ENCODE measurements around the gene ACTN4. TPM values are rescaled to one million over a fixed set of nuclear protein-coding genes. Genes with fewer than 3 reads are reported as not detected.
A peak's percentile ranks its signal among the peaks of the same experiment; 100 is the strongest.
"Not testable (repeated sequence)": the region's sequence is repeated elsewhere in the genome, so short reads cannot be mapped to it uniquely, and the experiment has no call there.

Gene ACTN4
- total RNA-seq, 1 donor = 229 TPM

GRCh38 chr19:38624822-38625221 lies 22.6 kb upstream of the ACTN4 start:
- peaks cover 14% of the 10 kb centered on the region for H3K79me2 ChIP-seq (ENCODE audit: insufficient read depth, low read length)
- H3K27ac ChIP-seq (ENCODE audit: low read depth, low read length) = no peak overlapping the region
- H3K27me3 ChIP-seq (ENCODE audit: insufficient read depth, low read length) = no peaks in the 10 kb centered on the region
- H3K9me3 ChIP-seq (ENCODE audit: low read depth, low read length) = no peaks in the 10 kb centered on the region
- H3K4me2 ChIP-seq (ENCODE audit: insufficient read depth, low read length) = no peak overlapping the region
- H3K36me3 ChIP-seq (ENCODE audit: insufficient read depth, low read length) = peaks cover 58% of the 10 kb centered on the region
- no peak for TF ChIP-seq CTCF (IDR thresholded peaks at IDR 0.05; ENCODE audit: extremely low read depth, low read depth, low read length)
- peaks cover 6% of the 10 kb centered on the region for H4K20me1 ChIP-seq (ENCODE audit: insufficient read depth, low read length)
- no peak overlapping the region for H2AFZ ChIP-seq (ENCODE audit: low read length)
- no peak overlapping the region for H3K4me3 ChIP-seq (ENCODE audit: insufficient read depth, low read length)
- H3K4me1 ChIP-seq (ENCODE audit: insufficient read depth, low read length) = peaks cover 5% of the 10 kb centered on the region
- no peak for DNase-seq (ENCODE audit: insufficient read length, low spot score, missing footprints)

- no peaks in the 10 kb centered on the region for H3K9me3 ChIP-seq (ENCODE audit: low read depth, low read length)
- no peak overlapping the region for H3K4me3 ChIP-seq (ENCODE audit: insufficient read depth, low read length)
- no peak overlapping the region for H3K4me2 ChIP-seq (ENCODE audit: insufficient read depth, low read length)
- TF ChIP-seq CTCF (IDR thresholded peaks at IDR 0.05; ENCODE audit: extremely low read depth, low read depth, low read length) = no peak
- no peak for DNase-seq (ENCODE audit: insufficient read length, low spot score, missing footprints)
- H3K36me3 ChIP-seq (ENCODE audit: insufficient read depth, low read length) = peaks cover 52% of the 10 kb centered on the region
- no peak overlapping the region for H3K27ac ChIP-seq (ENCODE audit: low read depth, low read length)
- H4K20me1 ChIP-seq (ENCODE audit: insufficient read depth, low read length) = no peaks in the 10 kb centered on the region
- no peak overlapping the region for H2AFZ ChIP-seq (ENCODE audit: low read length)
- no peaks in the 10 kb centered on the region for H3K4me1 ChIP-seq (ENCODE audit: insufficient read depth, low read length)
- H3K79me2 ChIP-seq (ENCODE audit: insufficient read depth, low read length) = peaks cover 2% of the 10 kb centered on the region
- no peaks in the 10 kb centered on the region for H3K27me3 ChIP-seq (ENCODE audit: insufficient read depth, low read length)
Measured at GRCh38 chr19:38626401-38626800, 21.0 kb upstream of the ACTN4 start.

- Histone ChIP-seq H3K4me1 (ENCODE audit: insufficient read depth, low read length) (no peaks in the 10 kb centered on the region), H3K4me2 (ENCODE audit: insufficient read depth, low read length) (no peak overlapping the region), H4K20me1 (ENCODE audit: insufficient read depth, low read length) (no peaks in the 10 kb centered on the region), H2AFZ (ENCODE audit: low read length) (no peak overlapping the region), H3K9me3 (ENCODE audit: low read depth, low read length) (no peaks in the 10 kb centered on the region), H3K27me3 (ENCODE audit: insufficient read depth, low read length) (no peaks in the 10 kb centered on the region), H3K27ac (ENCODE audit: low read depth, low read length) (no peak overlapping the region), H3K4me3 (ENCODE audit: insufficient read depth, low read length) (no peak overlapping the region), H3K79me2 (ENCODE audit: insufficient read depth, low read length) (no peaks in the 10 kb centered on the region), H3K36me3 (ENCODE audit: insufficient read depth, low read length) (peaks cover 45% of the 10 kb centered on the region)
- TF ChIP-seq CTCF (IDR thresholded peaks at IDR 0.05; ENCODE audit: extremely low read depth, low read depth, low read length) = no peak
- peak; percentile 17 for DNase-seq (ENCODE audit: insufficient read length, low spot score, missing footprints)
Measured at GRCh38 chr19:38629568-38629967, 17.9 kb upstream of the ACTN4 start.

- not testable (repeated sequence) for H3K4me3 ChIP-seq (ENCODE audit: insufficient read depth, low read length)
Measured at GRCh38 chr19:38631301-38631700, 16.1 kb upstream of the ACTN4 start.

GRCh38 chr19:38631811-38632475 lies 15.5 kb upstream of the ACTN4 start:
- H2AFZ ChIP-seq (ENCODE audit: low read length); H3K27ac ChIP-seq (ENCODE audit: low read depth, low read length); DNase-seq (ENCODE audit: insufficient read length, low spot score, missing footprints); H3K4me3 ChIP-seq (ENCODE audit: insufficient read depth, low read length); H3K27me3 ChIP-seq (ENCODE audit: insufficient read depth, low read length); H3K79me2 ChIP-seq (ENCODE audit: insufficient read depth, low read length); H3K4me2 ChIP-seq (ENCODE audit: insufficient read depth, low read length); H3K4me1 ChIP-seq (ENCODE audit: insufficient read depth, low read length); H3K9me3 ChIP-seq (ENCODE audit: low read depth, low read length); H4K20me1 ChIP-seq (ENCODE audit: insufficient read depth, low read length): not testable (repeated sequence)
- peaks cover 38% of the 10 kb centered on the region for H3K36me3 ChIP-seq (ENCODE audit: insufficient read depth, low read length)

More at GRCh38 chr19:38631301-38631700, 16.1 kb upstream of the ACTN4 start:
- H3K4me1 ChIP-seq (ENCODE audit: insufficient read depth, low read length); H3K9me3 ChIP-seq (ENCODE audit: low read depth, low read length); H3K4me2 ChIP-seq (ENCODE audit: insufficient read depth, low read length); H3K27ac ChIP-seq (ENCODE audit: low read depth, low read length); H4K20me1 ChIP-seq (ENCODE audit: insufficient read depth, low read length); H3K27me3 ChIP-seq (ENCODE audit: insufficient read depth, low read length); H2AFZ ChIP-seq (ENCODE audit: low read length); DNase-seq (ENCODE audit: insufficient read length, low spot score, missing footprints); H3K79me2 ChIP-seq (ENCODE audit: insufficient read depth, low read length): not testable (repeated sequence)
- H3K36me3 ChIP-seq (ENCODE audit: insufficient read depth, low read length) = peaks cover 41% of the 10 kb centered on the region
